ENCODE measurements around the gene LSM3. TPM values are rescaled to one million over a fixed set of nuclear protein-coding genes. Genes with fewer than 3 reads are reported as not detected.

LSM3 gene
- total RNA-seq, 1 experiment from 2014 or later: 11.9 TPM

GRCh38 chr3:14201940-14202684, 23.5 kb downstream of the LSM3 start:
- Histone ChIP-seq H3K27me3 (ENCODE audit: control insufficient read depth, insufficient read depth, low read length) (no peaks in the 10 kb centered on the region), H3K9me3 (ENCODE audit: control insufficient read depth, insufficient read depth, low read depth, low read length) (no peaks in the 10 kb centered on the region), H3K4me1 (ENCODE audit: control insufficient read depth, insufficient read depth, low read length) (peaks cover 22% of the 10 kb centered on the region), H3K36me3 (ENCODE audit: control insufficient read depth, insufficient read depth, low read length) (peaks cover 5% of the 10 kb centered on the region; the same call in 1 of the 2 replicates), H3K27ac (ENCODE audit: low read length) (peak overlapping the region; percentile 48; the same call in 1 of the 2 replicates), H3K4me3 (ENCODE audit: low read depth in 2 of 2, low read length in 2 of 2) (no peak overlapping the region)
- DNase-seq (ENCODE audit: low read depth, low spot score): no peak
- no peak for TF ChIP-seq TCF7L2 (IDR thresholded peaks at IDR 0.05; ENCODE audit: low read depth, low read length)
- TF ChIP-seq, protein P1, sequence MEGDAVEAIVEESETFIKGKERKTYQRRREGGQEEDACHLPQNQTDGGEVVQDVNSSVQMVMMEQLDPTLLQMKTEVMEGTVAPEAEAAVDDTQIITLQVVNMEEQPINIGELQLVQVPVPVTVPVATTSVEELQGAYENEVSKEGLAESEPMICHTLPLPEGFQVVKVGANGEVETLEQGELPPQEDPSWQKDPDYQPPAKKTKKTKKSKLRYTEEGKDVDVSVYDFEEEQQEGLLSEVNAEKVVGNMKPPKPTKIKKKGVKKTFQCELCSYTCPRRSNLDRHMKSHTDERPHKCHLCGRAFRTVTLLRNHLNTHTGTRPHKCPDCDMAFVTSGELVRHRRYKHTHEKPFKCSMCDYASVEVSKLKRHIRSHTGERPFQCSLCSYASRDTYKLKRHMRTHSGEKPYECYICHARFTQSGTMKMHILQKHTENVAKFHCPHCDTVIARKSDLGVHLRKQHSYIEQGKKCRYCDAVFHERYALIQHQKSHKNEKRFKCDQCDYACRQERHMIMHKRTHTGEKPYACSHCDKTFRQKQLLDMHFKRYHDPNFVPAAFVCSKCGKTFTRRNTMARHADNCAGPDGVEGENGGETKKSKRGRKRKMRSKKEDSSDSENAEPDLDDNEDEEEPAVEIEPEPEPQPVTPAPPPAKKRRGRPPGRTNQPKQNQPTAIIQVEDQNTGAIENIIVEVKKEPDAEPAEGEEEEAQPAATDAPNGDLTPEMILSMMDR (IDR thresholded peaks at IDR 0.05): no peak
- TF ChIP-seq SIN3A (IDR thresholded peaks at IDR 0.05; ENCODE audit: borderline replicate concordance, insufficient read depth, low read depth, low read length): no peak
- TF ChIP-seq, protein P2, sequence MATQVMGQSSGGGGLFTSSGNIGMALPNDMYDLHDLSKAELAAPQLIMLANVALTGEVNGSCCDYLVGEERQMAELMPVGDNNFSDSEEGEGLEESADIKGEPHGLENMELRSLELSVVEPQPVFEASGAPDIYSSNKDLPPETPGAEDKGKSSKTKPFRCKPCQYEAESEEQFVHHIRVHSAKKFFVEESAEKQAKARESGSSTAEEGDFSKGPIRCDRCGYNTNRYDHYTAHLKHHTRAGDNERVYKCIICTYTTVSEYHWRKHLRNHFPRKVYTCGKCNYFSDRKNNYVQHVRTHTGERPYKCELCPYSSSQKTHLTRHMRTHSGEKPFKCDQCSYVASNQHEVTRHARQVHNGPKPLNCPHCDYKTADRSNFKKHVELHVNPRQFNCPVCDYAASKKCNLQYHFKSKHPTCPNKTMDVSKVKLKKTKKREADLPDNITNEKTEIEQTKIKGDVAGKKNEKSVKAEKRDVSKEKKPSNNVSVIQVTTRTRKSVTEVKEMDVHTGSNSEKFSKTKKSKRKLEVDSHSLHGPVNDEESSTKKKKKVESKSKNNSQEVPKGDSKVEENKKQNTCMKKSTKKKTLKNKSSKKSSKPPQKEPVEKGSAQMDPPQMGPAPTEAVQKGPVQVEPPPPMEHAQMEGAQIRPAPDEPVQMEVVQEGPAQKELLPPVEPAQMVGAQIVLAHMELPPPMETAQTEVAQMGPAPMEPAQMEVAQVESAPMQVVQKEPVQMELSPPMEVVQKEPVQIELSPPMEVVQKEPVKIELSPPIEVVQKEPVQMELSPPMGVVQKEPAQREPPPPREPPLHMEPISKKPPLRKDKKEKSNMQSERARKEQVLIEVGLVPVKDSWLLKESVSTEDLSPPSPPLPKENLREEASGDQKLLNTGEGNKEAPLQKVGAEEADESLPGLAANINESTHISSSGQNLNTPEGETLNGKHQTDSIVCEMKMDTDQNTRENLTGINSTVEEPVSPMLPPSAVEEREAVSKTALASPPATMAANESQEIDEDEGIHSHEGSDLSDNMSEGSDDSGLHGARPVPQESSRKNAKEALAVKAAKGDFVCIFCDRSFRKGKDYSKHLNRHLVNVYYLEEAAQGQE (IDR thresholded peaks at IDR 0.05; ENCODE audit: insufficient read depth in 1 of 2, low read depth in 2 of 2, low read length in 1 of 2): no peak
- TF ChIP-seq POLR2AphosphoS5 (IDR thresholded peaks at IDR 0.05; ENCODE audit: low read depth, low read length): no peak
- ChIA-PET CTCF (interaction anchor here (0.9 kb wide), 1 partner anchor 266 kb away, joined by 5 read pairs; no protein-coding TSS in a partner anchor), POLR2A (no interaction called here)
- no TSS peak for BruUV-seq (replicated peaks)
- no peak for ATAC-seq
- intact Hi-C loops (cut with micrococcal nuclease; ENCODE audit: unreplicated experiment) (loop anchor here (5.0 kb wide), 2 partner anchors 60 to 265 kb away; no protein-coding TSS in a partner anchor), in situ Hi-C loops (cut with HindIII; ENCODE audit: low pct_unique_long_range_greater_than_20kb, low sequenced_read_pairs) (no loop called here)

- no peaks in the 10 kb centered on the region for H3K27me3 ChIP-seq (ENCODE audit: control insufficient read depth, insufficient read depth, low read length)
- no peaks in the 10 kb centered on the region for H3K9me3 ChIP-seq (ENCODE audit: control insufficient read depth, insufficient read depth, low read depth, low read length)
- no peak for DNase-seq (ENCODE audit: low read depth, low spot score)
- peak; percentile 33; the same call in 1 of the 2 replicates for ATAC-seq
- in situ Hi-C loops (cut with HindIII; ENCODE audit: low pct_unique_long_range_greater_than_20kb, low sequenced_read_pairs) (no loop called here), intact Hi-C loops (cut with micrococcal nuclease; ENCODE audit: unreplicated experiment) (loop anchor here (5.0 kb wide), 2 partner anchors 59 to 264 kb away; no protein-coding TSS in a partner anchor)
- peaks cover 5% of the 10 kb centered on the region; the same call in 1 of the 2 replicates for H3K36me3 ChIP-seq (ENCODE audit: control insufficient read depth, insufficient read depth, low read length)
- TF ChIP-seq POLR2AphosphoS5 (IDR thresholded peaks at IDR 0.05; ENCODE audit: low read depth, low read length) (no peak), SIN3A (IDR thresholded peaks at IDR 0.05; ENCODE audit: borderline replicate concordance, insufficient read depth, low read depth, low read length) (no peak), TCF7L2 (IDR thresholded peaks at IDR 0.05; ENCODE audit: low read depth, low read length) (no peak)
- TF ChIP-seq, protein P2 (IDR thresholded peaks at IDR 0.05; ENCODE audit: insufficient read depth in 1 of 2, low read depth in 2 of 2, low read length in 1 of 2): no peak
- TF ChIP-seq, protein P1 (IDR thresholded peaks at IDR 0.05): no peak
- H3K4me3 ChIP-seq (ENCODE audit: low read depth in 2 of 2, low read length in 2 of 2): no peak overlapping the region
- CTCF ChIA-PET: interaction anchor here (0.6 to 1.6 kb wide), 16 partner anchors 10 to 339 kb away, joined by 3 to 16 read pairs (median 4); no protein-coding TSS in a partner anchor
- H3K4me1 ChIP-seq (ENCODE audit: control insufficient read depth, insufficient read depth, low read length): peaks cover 22% of the 10 kb centered on the region
- H3K27ac ChIP-seq (ENCODE audit: low read length): peak overlapping the region; percentile 57; the same call in 1 of the 2 replicates
- no TSS peak for BruUV-seq (replicated peaks)
- POLR2A ChIA-PET: interaction anchor here (0.6 kb wide), 1 partner anchor 26 kb away, joined by 4 read pairs; no protein-coding TSS in a partner anchor
These were observed 24.4 kb downstream of the LSM3 start for GRCh38 chr3:14202874-14203520.
